Renal cortex interstitium (tissue), 11 donors: ENCODE data around the gene ZSCAN5B. TPM values are rescaled to one million over a fixed set of nuclear protein-coding genes. Genes with fewer than 3 reads are reported as not detected.
"Not testable (repeated sequence)": the region's sequence is repeated elsewhere in the genome, so short reads cannot be mapped to it uniquely, and the experiment has no call there.

Source experiments
- DNase-seq, 11 donors: peaks; one replicate each; pipeline ENCODE4 v3.0.0-alpha.2; 2013; ENCODE audit warnings: low read depth in 9 of 11, low spot score in 4 of 11; ENCODE audit errors: extremely low read depth in 1 of 11
- polyA plus RNA-seq, 3 donors: library from polyadenylated mRNA; unstranded; fragments of 120-200 nt; gene quantifications; one replicate each; pipeline ENCODE4 v1.2.1, GENCODE V29; 2013; ENCODE audit not compliant: insufficient read length in 3 of 3

ZSCAN5B gene
- polyA plus RNA-seq, 3 donors = 0.17 to 0.30 TPM; not detected in 1

- no peak for DNase-seq
These were observed 7.8 kb downstream of the ZSCAN5B start for GRCh38 chr19:56189785-56190184.

GRCh38 chr19:56177564-56178243, 19.9 kb downstream of the ZSCAN5B start:
- DNase-seq = no peak

- DNase-seq = no peak
These were observed 20.7 kb downstream of the ZSCAN5B start for GRCh38 chr19:56176881-56177280.

GRCh38 chr19:56176310-56176709, 21.3 kb downstream of the ZSCAN5B start:
- DNase-seq = not testable (repeated sequence)

- DNase-seq = peak in 2 of 11 donors; percentile 11 to 13
These were observed 21.7 kb downstream of the ZSCAN5B start, which contains the start of gene GALP for GRCh38 chr19:56175861-56176307. GALP (plus strand) TSS chr19:56176008; CDS start chr19:56177109, 1,101 bp downstream.

- DNase-seq = no peak
These were observed 23.0 kb downstream of the ZSCAN5B start for GRCh38 chr19:56174550-56174949.

- no peak for DNase-seq
These were observed 23.5 kb downstream of the ZSCAN5B start for GRCh38 chr19:56174086-56174485.

GRCh38 chr19:56170261-56170660, 27.3 kb downstream of the ZSCAN5B start:
- DNase-seq = no peak

- DNase-seq = peak in 3 of 11 donors; percentile 29 to 43 (median 31)
These were observed 30.5 kb downstream of the ZSCAN5B start for GRCh38 chr19:56167064-56167578.

GRCh38 chr19:56163097-56163496, 34.5 kb downstream of the ZSCAN5B start:
- no peak for DNase-seq

- DNase-seq = no peak
These were observed 35.3 kb downstream of the ZSCAN5B start for GRCh38 chr19:56162258-56162657.

- no peak for DNase-seq
These were observed 36.0 kb downstream of the ZSCAN5B start for GRCh38 chr19:56161534-56161933.

GRCh38 chr19:56159622-56160271, 37.8 kb downstream of the ZSCAN5B start:
- DNase-seq = no peak

GRCh38 chr19:56159009-56159559, 38.5 kb downstream of the ZSCAN5B start:
- no peak for DNase-seq

- DNase-seq = no peak
These were observed 39.3 kb downstream of the ZSCAN5B start for GRCh38 chr19:56158170-56158757.

GRCh38 chr19:56156768-56157167, 40.8 kb downstream of the ZSCAN5B start:
- no peak for DNase-seq

GRCh38 chr19:56155124-56155687, 42.4 kb downstream of the ZSCAN5B start:
- no peak for DNase-seq

GRCh38 chr19:56153507-56153906, 44.1 kb downstream of the ZSCAN5B start:
- no peak for DNase-seq

GRCh38 chr19:56152644-56153043, 44.9 kb downstream of the ZSCAN5B start:
- DNase-seq = no peak
